Activated CD4-positive, alpha-beta memory T cell treated with anti-CD3 and anti-CD28 coated beads, Interleukin-2, amount 10 ng/mL, durations not matched to agents 7 days and 5 days (primary cell): ENCODE results near the gene MISP. TPM values are rescaled to one million over a fixed set of nuclear protein-coding genes. Genes with fewer than 3 reads are reported as not detected.

ENCODE experiments used
- CTCF ChIA-PET: fragments of 350-600 bp; sonication (Branson Sonifier 250); formaldehyde crosslinking; loops from one replicate; lab custom pipeline; 2021; ENCODE audit warnings: antibody characterized with exemption, inconsistent platforms; lab: Charles Lee
- POLR2A ChIA-PET: fragments of 350-600 bp; sonication (Branson Sonifier 250); formaldehyde crosslinking; loops from one replicate; lab custom pipeline; 2021; ENCODE audit warnings: antibody characterized with exemption; lab: Charles Lee
- DNase-seq: peaks from one replicate; pipeline ENCODE4 v3.0.0-alpha.2; 2020
- H3K27ac Mint-ChIP-seq: one replicate; pipeline ENCODE4 v1.8.0; 2021; ENCODE audit warnings: mild to moderate bottlenecking, mixed read lengths
- H3K27me3 Mint-ChIP-seq: one replicate; pipeline ENCODE4 v1.8.0; 2021; ENCODE audit warnings: mixed read lengths
- H3K36me3 Mint-ChIP-seq: one replicate; pipeline ENCODE4 v1.8.0; 2021; ENCODE audit warnings: low read depth, mixed read lengths
- H3K4me1 Mint-ChIP-seq: one replicate; pipeline ENCODE4 v1.8.0; 2021; ENCODE audit warnings: mixed read lengths
- H3K4me3 Mint-ChIP-seq: one replicate; pipeline ENCODE4 v1.8.0; 2021; ENCODE audit warnings: mild to moderate bottlenecking, mixed read lengths
- H3K9me3 Mint-ChIP-seq: one replicate; pipeline ENCODE4 v1.8.0; 2021; ENCODE audit warnings: mixed read lengths
- total RNA-seq, 2 experiments: library from RNA; stranded (reverse); gene quantifications; one replicate each; pipeline ENCODE4 v1.2.3, GENCODE V29; 2021

Gene MISP
- total RNA-seq, 2 experiments from 2014 or later = not detected

- Mint-ChIP-seq H3K4me1 (no peaks in the 10 kb centered on the region), H3K27me3 (peaks cover 1% of the 10 kb centered on the region), H3K4me3 (no peak overlapping the region), H3K27ac (no peak overlapping the region), H3K9me3 (peaks cover 6% of the 10 kb centered on the region), H3K36me3 (peaks cover 2% of the 10 kb centered on the region)
- ChIA-PET CTCF (no interaction called here), POLR2A (no interaction called here)
- no peak for DNase-seq
Measured at GRCh38 chr19:756821-757688, 6.1 kb downstream of the MISP start.

- H3K36me3 Mint-ChIP-seq = peaks cover 2% of the 10 kb centered on the region
- ChIA-PET CTCF (no interaction called here), POLR2A (no interaction called here)
- H3K9me3 Mint-ChIP-seq = peaks cover 6% of the 10 kb centered on the region
- peaks cover 1% of the 10 kb centered on the region for H3K27me3 Mint-ChIP-seq
- no peak overlapping the region for H3K4me3 Mint-ChIP-seq
- H3K4me1 Mint-ChIP-seq = no peaks in the 10 kb centered on the region
- no peak for DNase-seq
- no peak overlapping the region for H3K27ac Mint-ChIP-seq
Measured at GRCh38 chr19:757811-758668, 7.1 kb downstream of the MISP start.

- Mint-ChIP-seq H3K4me1 (no peaks in the 10 kb centered on the region), H3K4me3 (no peak overlapping the region), H3K27ac (no peak overlapping the region), H3K27me3 (peaks cover 1% of the 10 kb centered on the region), H3K9me3 (peaks cover 6% of the 10 kb centered on the region), H3K36me3 (peaks cover 2% of the 10 kb centered on the region)
- ChIA-PET CTCF (no interaction called here), POLR2A (no interaction called here)
- DNase-seq = no peak
Measured at GRCh38 chr19:763181-763580, 12.3 kb downstream of the MISP start.

GRCh38 chr19:763869-764268, 13.0 kb downstream of the MISP start:
- ChIA-PET POLR2A (no interaction called here), CTCF (no interaction called here)

GRCh38 chr19:764301-764700, 13.4 kb downstream of the MISP start:
- Mint-ChIP-seq H3K4me1 (no peaks in the 10 kb centered on the region), H3K27ac (no peak overlapping the region), H3K36me3 (peaks cover 2% of the 10 kb centered on the region), H3K9me3 (peaks cover 4% of the 10 kb centered on the region), H3K4me3 (no peak overlapping the region), H3K27me3 (peaks cover 1% of the 10 kb centered on the region)
- POLR2A ChIA-PET = no interaction called here
- CTCF ChIA-PET = no interaction called here
- no peak for DNase-seq

More at GRCh38 chr19:763869-764268, 13.0 kb downstream of the MISP start:
- peaks cover 2% of the 10 kb centered on the region for H3K36me3 Mint-ChIP-seq
- no peaks in the 10 kb centered on the region for H3K4me1 Mint-ChIP-seq
- peaks cover 1% of the 10 kb centered on the region for H3K27me3 Mint-ChIP-seq
- H3K9me3 Mint-ChIP-seq = peaks cover 4% of the 10 kb centered on the region
- no peak for DNase-seq
- no peak overlapping the region for H3K27ac Mint-ChIP-seq
- no peak overlapping the region for H3K4me3 Mint-ChIP-seq

- CTCF ChIA-PET = no interaction called here
- H3K27me3 Mint-ChIP-seq = peaks cover 2% of the 10 kb centered on the region
Measured at GRCh38 chr19:765179-765738, 14.3 kb downstream of the MISP start.

GRCh38 chr19:768424-768823, 17.5 kb downstream of the MISP start:
- peaks cover 3% of the 10 kb centered on the region for H3K4me1 Mint-ChIP-seq
- no peaks in the 10 kb centered on the region for H3K36me3 Mint-ChIP-seq
- H3K4me3 Mint-ChIP-seq = no peak overlapping the region
- ChIA-PET CTCF (interaction anchor here (1.5 kb wide), 1 partner anchor 34 kb away, joined by 7 read pairs; no protein-coding TSS in a partner anchor), POLR2A (no interaction called here)
- H3K27ac Mint-ChIP-seq = no peak overlapping the region
- peaks cover 5% of the 10 kb centered on the region for H3K27me3 Mint-ChIP-seq
- no peaks in the 10 kb centered on the region for H3K9me3 Mint-ChIP-seq
- DNase-seq = no peak

More at GRCh38 chr19:765179-765738, 14.3 kb downstream of the MISP start:
- Mint-ChIP-seq H3K27ac (no peak overlapping the region), H3K4me1 (peaks cover under 1% of the 10 kb centered on the region), H3K4me3 (no peak overlapping the region), H3K9me3 (no peaks in the 10 kb centered on the region), H3K36me3 (no peaks in the 10 kb centered on the region)
- POLR2A ChIA-PET = no interaction called here
- DNase-seq = no peak

- H3K4me1 Mint-ChIP-seq = peaks cover 3% of the 10 kb centered on the region
- H3K27ac Mint-ChIP-seq = no peak overlapping the region
- no peak overlapping the region for H3K4me3 Mint-ChIP-seq
- H3K36me3 Mint-ChIP-seq = no peaks in the 10 kb centered on the region
- H3K9me3 Mint-ChIP-seq = no peaks in the 10 kb centered on the region
- H3K27me3 Mint-ChIP-seq = peaks cover 5% of the 10 kb centered on the region
- no peak for DNase-seq
- ChIA-PET CTCF (interaction anchor here (0.6 to 1.5 kb wide), 9 partner anchors 26 to 214 kb away, joined by 3 to 10 read pairs (median 4); partner anchors contain the start of genes MED16, RNU6-9 and WDR18), POLR2A (interaction anchor here (0.6 kb wide), 1 partner anchor 152 kb away, joined by 3 read pairs; no protein-coding TSS in a partner anchor)
Measured at GRCh38 chr19:769616-770015, 18.7 kb downstream of the MISP start.

- DNase-seq = peak; percentile 45
- H3K27ac Mint-ChIP-seq = no peak overlapping the region
- POLR2A ChIA-PET = no interaction called here
- H3K36me3 Mint-ChIP-seq = no peaks in the 10 kb centered on the region
- peaks cover 3% of the 10 kb centered on the region for H3K4me1 Mint-ChIP-seq
- H3K27me3 Mint-ChIP-seq = peaks cover 5% of the 10 kb centered on the region
- no peaks in the 10 kb centered on the region for H3K9me3 Mint-ChIP-seq
- CTCF ChIA-PET = interaction anchor here (1.2 kb wide), 2 partner anchors 92 to 171 kb away, joined by 4 to 8 read pairs; no protein-coding TSS in a partner anchor
- no peak overlapping the region for H3K4me3 Mint-ChIP-seq
Measured at GRCh38 chr19:771332-771785, 20.4 kb downstream of the MISP start.

GRCh38 chr19:772063-772462, 21.2 kb downstream of the MISP start:
- no peaks in the 10 kb centered on the region for H3K36me3 Mint-ChIP-seq

GRCh38 chr19:772730-773436, 22.0 kb downstream of the MISP start:
- no peak overlapping the region for H3K27ac Mint-ChIP-seq
- no peak for DNase-seq
- H3K4me1 Mint-ChIP-seq = peaks cover 3% of the 10 kb centered on the region
- no peaks in the 10 kb centered on the region for H3K9me3 Mint-ChIP-seq
- H3K27me3 Mint-ChIP-seq = peaks cover 5% of the 10 kb centered on the region
- POLR2A ChIA-PET = interaction anchor here (1.0 kb wide), 1 partner anchor 262 kb away, joined by 3 read pairs; no protein-coding TSS in a partner anchor
- no peaks in the 10 kb centered on the region for H3K36me3 Mint-ChIP-seq
- CTCF ChIA-PET = interaction anchor here (0.7 kb wide), 1 partner anchor 231 kb away, joined by 3 read pairs; no protein-coding TSS in a partner anchor
- H3K4me3 Mint-ChIP-seq = no peak overlapping the region

More at GRCh38 chr19:772063-772462, 21.2 kb downstream of the MISP start:
- POLR2A ChIA-PET = interaction anchor here (1.0 kb wide), 1 partner anchor 261 kb away, joined by 3 read pairs; no protein-coding TSS in a partner anchor
- CTCF ChIA-PET = interaction anchor here (0.7 kb wide), 2 partner anchors 232 to 362 kb away, joined by 3 to 4 read pairs; no protein-coding TSS in a partner anchor
- no peaks in the 10 kb centered on the region for H3K9me3 Mint-ChIP-seq
- H3K27ac Mint-ChIP-seq = no peak overlapping the region
- DNase-seq = no peak
- H3K4me1 Mint-ChIP-seq = peaks cover 3% of the 10 kb centered on the region
- no peak overlapping the region for H3K4me3 Mint-ChIP-seq
- peaks cover 5% of the 10 kb centered on the region for H3K27me3 Mint-ChIP-seq

- CTCF ChIA-PET = no interaction called here
Measured at GRCh38 chr19:776549-776948, 25.6 kb downstream of the MISP start.

More at GRCh38 chr19:776549-776948, 25.6 kb downstream of the MISP start:
- Mint-ChIP-seq H3K27ac (no peak overlapping the region), H3K36me3 (no peaks in the 10 kb centered on the region), H3K4me3 (no peak overlapping the region), H3K4me1 (no peaks in the 10 kb centered on the region), H3K9me3 (no peaks in the 10 kb centered on the region), H3K27me3 (peaks cover 3% of the 10 kb centered on the region)
- POLR2A ChIA-PET = no interaction called here
- DNase-seq = no peak
